H1 (cell line): Measurements from ENCODE around the gene DERL3. TPM values are rescaled to one million over a fixed set of nuclear protein-coding genes. Genes with fewer than 3 reads are reported as not detected.

Experiments
- CTCF ChIA-PET: fragments of 300-600 bp; sonication (Branson Sonifier 250); formaldehyde crosslinking; loops from one replicate; lab custom pipeline; 2021; ENCODE audit not compliant: partially characterized antibody; lab: Charles Lee
- POLR2A ChIA-PET: fragments of 300-600 bp; sonication (Branson Sonifier 250); formaldehyde crosslinking; loops from one replicate; lab custom pipeline; 2021; ENCODE audit warnings: inconsistent platforms; ENCODE audit not compliant: partially characterized antibody; lab: Charles Lee
- DNase-seq, 2 experiments: peaks; one replicate each; pipeline versions ENCODE4 v3.0.0 to v3.0.0-alpha.2; 2010 to 2022; ENCODE audit warnings: low spot score in 2 of 2, low read depth in 1 of 2, mixed read lengths in 1 of 2
- FAIRE-seq: peaks from 2 replicates; lab custom pipeline; 2011; peaks lifted over from hg19 to GRCh38; lab: Jason Lieb, UNC
- H2AFZ ChIP-seq: 2 replicates; pipeline ENCODE4 v1.8.1; 2012; ENCODE audit warnings: low read length, inconsistent platforms
- H2AK5ac ChIP-seq: 2 replicates; pipeline ENCODE4 v1.6.1; 2013; ENCODE audit warnings: low read depth, low read length
- H2BK120ac ChIP-seq: replicated peaks from 2 replicates; pipeline ENCODE3; 2013; ENCODE audit warnings: low read depth, low read length, inconsistent platforms
- H2BK12ac ChIP-seq: 2 replicates; pipeline ENCODE4 v1.6.1; 2013; ENCODE audit warnings: low read depth, low read length
- H2BK15ac ChIP-seq: 2 replicates; pipeline ENCODE4 v1.6.1; 2013; ENCODE audit warnings: low read length
- H2BK20ac ChIP-seq: 2 replicates; pipeline ENCODE4 v1.6.1; 2013; ENCODE audit warnings: low read length
- H2BK5ac ChIP-seq: 2 replicates; pipeline ENCODE4 v1.6.1; 2013; ENCODE audit warnings: low read depth, low read length
- H3K14ac ChIP-seq: 2 replicates; pipeline ENCODE4 v1.6.1; 2013; ENCODE audit warnings: inconsistent platforms; ENCODE audit not compliant: insufficient read length
- H3K18ac ChIP-seq: 2 replicates; pipeline ENCODE4 v1.6.1; 2013; ENCODE audit warnings: low read length; ENCODE audit errors: extremely low read depth
- H3K23ac ChIP-seq: 2 replicates; pipeline ENCODE4 v1.6.1; 2013; ENCODE audit warnings: inconsistent platforms; ENCODE audit not compliant: insufficient read length
- H3K23me2 ChIP-seq: 2 replicates; pipeline ENCODE4 v1.6.1; 2013; ENCODE audit warnings: low read depth, low read length
- H3K27ac ChIP-seq: 2 replicates; pipeline ENCODE4 v1.6.1; 2011; ENCODE audit warnings: low read depth, low read length, inconsistent platforms
- H3K27me3 ChIP-seq, 4 experiments: replicated peaks in 1 of 4; 1 replicate in 1 of 4; 2 replicates in 3 of 4; pipeline versions ENCODE4 v1.6.1 to v1.8.1; 2011 to 2013; ENCODE audit warnings: low read length in 3 of 4, mild to moderate bottlenecking in 3 of 4, inconsistent platforms in 2 of 4, mixed read lengths in 2 of 4, moderate library complexity in 1 of 4; ENCODE audit not compliant: control insufficient read depth in 3 of 4, insufficient read depth in 3 of 4; ENCODE audit errors: extremely low read depth in 1 of 4
- H3K36me3 ChIP-seq, 4 experiments: 2 replicates each; pipeline versions ENCODE4 v1.6.1 to v1.8.1; 2011 to 2013; ENCODE audit warnings: mild to moderate bottlenecking in 4 of 4, low read length in 3 of 4, moderate library complexity in 2 of 4, control low read depth in 1 of 4, inconsistent platforms in 1 of 4; ENCODE audit not compliant: insufficient read depth in 4 of 4, control insufficient read depth in 2 of 4
- H3K4ac ChIP-seq: replicated peaks from 2 replicates; pipeline ENCODE3; 2013; ENCODE audit warnings: low read length, low read depth, mixed read lengths, inconsistent platforms; ENCODE audit not compliant: insufficient read length
- H3K4me1 ChIP-seq, 4 experiments: replicated peaks in 1 of 4; 1 replicate in 1 of 4; 2 replicates in 3 of 4; pipeline versions ENCODE4 v1.6.1 to v1.8.1; 2011 to 2013; ENCODE audit warnings: low read length in 3 of 4, inconsistent platforms in 2 of 4, mixed read lengths in 1 of 4; ENCODE audit not compliant: insufficient read depth in 4 of 4, control insufficient read depth in 3 of 4
- H3K4me2 ChIP-seq, 2 experiments: 2 replicates each; pipeline versions ENCODE4 v1.6.1 to v1.8.1; 2011 to 2013; ENCODE audit warnings: low read depth in 2 of 2, low read length in 2 of 2, control low read depth in 1 of 2, inconsistent platforms in 1 of 2, mild to moderate bottlenecking in 1 of 2; ENCODE audit not compliant: insufficient read depth in 1 of 2
- H3K4me3 ChIP-seq, 4 experiments: fragments of 200-600, 300-600 bp in 1 of 4; sonication (generic), shearing (Covaris generic), sonication (Bioruptor Twin) in 1 of 4; 2 replicates each; pipeline versions ENCODE4 v1.5.1 to v1.8.1; 2011 to 2016; ENCODE audit warnings: low read length in 4 of 4, low read depth in 3 of 4, control low read depth in 2 of 4, inconsistent platforms in 2 of 4, mild to moderate bottlenecking in 2 of 4, mixed read lengths in 1 of 4, moderate library complexity in 1 of 4; ENCODE audit not compliant: insufficient read depth in 2 of 4; ENCODE audit errors: extremely low read depth in 1 of 4
- H3K56ac ChIP-seq: replicated peaks from 2 replicates; pipeline ENCODE3; 2013; ENCODE audit warnings: low read depth, mild to moderate bottlenecking, mixed read lengths, low read length, inconsistent platforms; ENCODE audit not compliant: insufficient read length
- H3K79me1 ChIP-seq: 2 replicates; pipeline ENCODE4 v1.6.1; 2013; ENCODE audit warnings: low read depth, low read length, control low read depth
- H3K79me2 ChIP-seq, 2 experiments: 2 replicates each; pipeline versions ENCODE4 v1.6.1 to v1.8.1; 2012 to 2013; ENCODE audit warnings: low read length in 2 of 2, mild to moderate bottlenecking in 2 of 2, inconsistent platforms in 1 of 2; ENCODE audit not compliant: insufficient read depth in 2 of 2, control insufficient read depth in 1 of 2
- H3K9ac ChIP-seq, 4 experiments: replicated peaks in 1 of 4; 1 replicate in 1 of 4; 2 replicates in 3 of 4; pipeline versions ENCODE4 v1.6.1 to v1.8.1; 2011 to 2013; ENCODE audit warnings: low read depth in 3 of 4, low read length in 3 of 4, control low read depth in 2 of 4, mild to moderate bottlenecking in 2 of 4, moderate library complexity in 2 of 4, inconsistent platforms in 1 of 4; ENCODE audit errors: extremely low read depth in 1 of 4
- H3K9me3 ChIP-seq, 2 experiments: 2 replicates each; pipeline versions ENCODE4 v1.6.1 to v1.8.1; 2012 to 2013; ENCODE audit warnings: mild to moderate bottlenecking in 2 of 2, moderate library complexity in 2 of 2, control low read depth in 1 of 2, inconsistent platforms in 1 of 2, low read depth in 1 of 2, low read length in 1 of 2, mixed read lengths in 1 of 2; ENCODE audit not compliant: insufficient read depth in 2 of 2
- H4K20me1 ChIP-seq, 2 experiments: replicated peaks in 1 of 2; 2 replicates each; pipeline versions ENCODE3 to v1.8.1; 2011 to 2013; ENCODE audit warnings: inconsistent platforms in 2 of 2, low read length in 2 of 2, mild to moderate bottlenecking in 1 of 2; ENCODE audit not compliant: insufficient read depth in 2 of 2, control insufficient read depth in 1 of 2
- H4K5ac ChIP-seq: 2 replicates; pipeline ENCODE4 v1.6.1; 2013; ENCODE audit warnings: low read length, low read depth, mixed read lengths, inconsistent platforms; ENCODE audit not compliant: insufficient read length
- H4K8ac ChIP-seq: 2 replicates; pipeline ENCODE4 v1.8.0; 2013; ENCODE audit warnings: mild to moderate bottlenecking, moderate library complexity, low read length, inconsistent platforms; ENCODE audit not compliant: insufficient read depth; ENCODE audit errors: extremely low read depth
- H4K91ac ChIP-seq: replicated peaks from 2 replicates; pipeline ENCODE3; 2013; ENCODE audit warnings: low read length, mixed read lengths, inconsistent platforms; ENCODE audit not compliant: insufficient read length
- KDM1A ChIP-seq: fragments of 200-600, 300-600 bp; sonication (generic); IDR thresholded peaks from 2 replicates; pipeline ENCODE4 v1.7.1; 2016; ENCODE audit warnings: mild to moderate bottlenecking, low read length, borderline replicate concordance
- POLR2A ChIP-seq, 2 experiments: IDR thresholded peaks; 1 replicate in 1 of 2; 2 replicates in 1 of 2; pipeline ENCODE4 v1.6.1; 2011; ENCODE audit warnings: low read depth in 2 of 2, low read length in 2 of 2, mild to moderate bottlenecking in 2 of 2; ENCODE audit errors: control extremely low read depth in 1 of 2
- whole genome bisulfite sequencing, 2 experiments: shearing (Covaris generic) in 1 of 2; methylation state at CpG; one replicate each; pipeline versions ENCODE4 v1.1.6 to v1.1.7; 2013 to 2015; ENCODE audit warnings: low lambda C conversion rate in 2 of 2, mixed read lengths in 2 of 2, inconsistent platforms in 1 of 2, low coverage in 1 of 2, missing lambda C conversion rate in 1 of 2; ENCODE audit not compliant: insufficient replicate concordance in 2 of 2, insufficient coverage in 1 of 2, insufficient read length in 1 of 2; ENCODE audit errors: extremely low coverage in 1 of 2, missing lambda C conversion rate in 1 of 2; 5-methylcytosine and 5-hydroxymethylcytosine counted together
- polyA plus RNA-seq, 7 experiments: library from polyadenylated mRNA; depleted of rRNA in 3 of 7; stranded (reverse) in 5 of 7; unstranded in 2 of 7; fragments of >200 nt in 5 of 7; fragments of 200-250 nt in 2 of 7; gene quantifications; 1 replicate in 5 of 7; 2 replicates in 1 of 7; 4 replicates in 1 of 7; pipeline versions ENCODE4 v1.2.1 to v1.2.3, GENCODE V29; 2011 to 2013; ENCODE audit warnings: missing spikeins in 2 of 7, mixed read lengths in 2 of 7
- total RNA-seq: library from RNA; stranded (reverse); fragmentation: NEBNext Ultra II Directional; extraction: Animal tissue kit (Norgen Biotek cat#: 25700); gene quantifications from 2 replicates; pipeline ENCODE4 v1.2.1, GENCODE V29; 2021

DERL3 gene
- total and polyA plus RNA-seq, 2 of the 8 experiments (the other 6 are each of a cell fraction or from before 2014, with no cell fraction given), result 8.7 to 19.5 TPM

DNA sequence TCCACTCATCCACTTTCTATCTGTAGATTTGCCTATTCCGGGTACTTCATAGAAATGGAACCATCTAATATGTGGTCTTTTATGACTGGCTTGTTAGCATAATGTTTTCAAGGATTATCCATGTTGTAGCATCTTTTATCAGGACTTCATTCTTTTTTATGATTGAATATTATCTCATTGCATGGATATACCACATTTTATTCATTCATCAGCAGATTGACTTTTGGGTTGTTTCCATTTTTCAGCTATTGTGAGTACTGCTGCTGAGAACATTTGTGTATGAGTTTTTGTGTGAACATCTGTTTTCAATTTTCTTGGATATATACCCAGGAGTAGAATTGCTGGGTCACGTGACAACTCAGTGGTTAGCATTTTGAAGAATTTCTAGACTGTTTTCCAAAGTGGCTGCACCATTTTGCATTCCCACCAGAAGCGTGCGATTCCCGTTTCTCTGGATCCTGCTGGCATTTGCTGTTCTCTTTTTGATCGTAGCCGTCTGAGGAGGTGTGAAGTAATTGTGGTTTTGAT is 8.9 kb downstream of the DERL3 start:
- no peak overlapping the region for H2BK15ac ChIP-seq
- H4K20me1 ChIP-seq, result peaks cover 6 to 20% of the 10 kb centered on the region in 2 experiments
- H3K9me3 ChIP-seq, result no peaks in the 10 kb centered on the region
- H4K8ac ChIP-seq, result no peak overlapping the region
- H3K4ac ChIP-seq, result no peak overlapping the region
- H3K14ac ChIP-seq, result no peak overlapping the region
- H3K4me2 ChIP-seq, result no peak overlapping the region
- H3K18ac ChIP-seq, result no peak overlapping the region
- 0 out of 3 replicates have a peak, but pooled peaks of 1 of the 2 experiments have one; percentile 1 for TF ChIP-seq POLR2A (IDR thresholded peaks at IDR 0.05; ENCODE audit: control extremely low read depth in 1 of 2, low read depth in 2 of 2, low read length in 2 of 2)
- TF ChIP-seq KDM1A, result no peak
- TF ChIP-seq, all 59 proteins: peak for 1
- Histone ChIP-seq H3K4me3 (no peak overlapping the region), H3K27me3 (no peaks in the 10 kb centered on the region; a peak in 1 of 7 replicates), H2BK20ac (no peak overlapping the region), H3K9ac (no peak overlapping the region), H2BK5ac (no peak overlapping the region), H3K79me1 (peaks cover 4% of the 10 kb centered on the region; the same call in 1 of the 2 replicates), H4K91ac (no peak overlapping the region), H4K5ac (no peak overlapping the region), H2BK12ac (no peak overlapping the region), H2AFZ (no peak overlapping the region), H3K4me1 (no peaks in the 10 kb centered on the region), H3K56ac (no peak overlapping the region), H3K36me3 (peaks cover 10 to 37% (median 16%) of the 10 kb centered on the region in 4 experiments; a peak in 7 of 8 replicates), H3K27ac (no peak overlapping the region), H3K23ac (no peak overlapping the region), H3K23me2 (no peaks in the 10 kb centered on the region), H2AK5ac (no peak overlapping the region), H3K79me2 (no peaks in the 10 kb centered on the region; a peak in 1 of 4 replicates), H2BK120ac (no peak overlapping the region)
- no peak for DNase-seq
- FAIRE-seq, result no peak
- CTCF ChIA-PET, result interaction anchor here (1.1 to 2.5 kb wide), 2 partner anchors 15 to 20 kb away, joined by 4 to 11 read pairs; no protein-coding TSS in a partner anchor
- 97% methylated on average over 7 of the region's 7 CpGs; no CpG with 5 or more reads in 1 of the 2 experiments for WGBS, 2 experiments
- POLR2A ChIA-PET, result interaction anchor here (1.0 to 1.1 kb wide), 2 partner anchors 10 to 16 kb away, joined by 3 read pairs; no protein-coding TSS in a partner anchor
